HG03571 (cell line): ENCODE results near the gene ROCK2.

Experiments
- ATAC-seq: cut with Tn5 transposase; IDR thresholded peaks from one replicate; pipeline ENCODE4 v1.9.1; 2021; ENCODE audit not compliant: unreplicated experiment

ROCK2 gene

GRCh38 chr2:11158916-11159573, 185.4 kb downstream of the ROCK2 start:
- ATAC-seq: no peak

DNA sequence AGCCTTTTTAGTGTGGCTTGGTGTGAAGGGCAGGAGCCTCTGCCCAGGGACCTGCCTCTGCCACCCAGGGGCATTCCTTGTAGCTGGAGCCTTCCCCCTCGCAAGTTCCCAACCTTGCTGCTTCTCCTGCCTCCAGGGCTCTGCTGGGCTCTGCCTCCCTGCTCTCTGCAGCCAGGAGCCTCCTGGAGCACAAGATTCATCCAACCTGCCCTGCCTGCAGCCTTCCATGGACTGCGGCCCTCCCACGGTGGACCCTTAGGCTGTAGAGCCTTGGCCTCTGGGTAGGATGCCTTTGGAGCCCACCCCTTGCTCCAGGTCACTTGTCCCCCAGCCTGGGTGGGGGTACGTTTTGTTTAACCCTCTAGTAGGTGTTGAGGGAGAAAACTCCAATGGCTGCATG, 186.7 kb downstream of the ROCK2 start:
- ATAC-seq: no peak

- no peak for ATAC-seq
These were observed 187.1 kb downstream of the ROCK2 start for GRCh38 chr2:11157296-11157695.

GRCh38 chr2:11156396-11157075, 187.9 kb downstream of the ROCK2 start:
- ATAC-seq: no peak

GRCh38 chr2:11155381-11156035, 188.9 kb downstream of the ROCK2 start, which contains the start of gene SLC66A3:
Gene SLC66A3 (plus strand): TSS chr2:11155467. CDS start chr2:11155547, 80 bp downstream.
- peak; percentile 66 for ATAC-seq

- peak; percentile 68 for ATAC-seq
These were observed 189.5 kb downstream of the ROCK2 start for GRCh38 chr2:11154923-11155380.

GRCh38 chr2:11154016-11154922, 190.2 kb downstream of the ROCK2 start:
- ATAC-seq: peak; percentile 10

DNA sequence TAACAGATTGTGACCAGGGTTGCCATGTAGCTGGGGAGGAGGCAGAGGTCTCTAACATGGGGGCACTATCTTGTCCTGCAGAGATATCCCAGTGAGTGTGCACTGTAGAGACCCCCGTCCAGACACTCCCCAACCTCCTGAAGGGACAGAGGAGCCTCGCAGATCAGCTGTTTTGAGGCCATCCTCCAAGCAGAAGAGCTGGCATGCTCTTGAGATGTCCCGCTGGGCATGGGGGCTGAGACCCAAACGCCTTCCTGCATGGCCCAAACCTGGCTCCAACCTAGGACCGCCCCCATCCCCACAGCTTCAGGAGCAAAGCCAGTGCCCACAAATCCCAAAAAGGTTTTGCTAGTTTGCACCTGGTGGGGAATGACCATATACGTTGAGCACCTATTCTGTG, 191.8 kb downstream of the ROCK2 start:
- ATAC-seq: no peak

DNA sequence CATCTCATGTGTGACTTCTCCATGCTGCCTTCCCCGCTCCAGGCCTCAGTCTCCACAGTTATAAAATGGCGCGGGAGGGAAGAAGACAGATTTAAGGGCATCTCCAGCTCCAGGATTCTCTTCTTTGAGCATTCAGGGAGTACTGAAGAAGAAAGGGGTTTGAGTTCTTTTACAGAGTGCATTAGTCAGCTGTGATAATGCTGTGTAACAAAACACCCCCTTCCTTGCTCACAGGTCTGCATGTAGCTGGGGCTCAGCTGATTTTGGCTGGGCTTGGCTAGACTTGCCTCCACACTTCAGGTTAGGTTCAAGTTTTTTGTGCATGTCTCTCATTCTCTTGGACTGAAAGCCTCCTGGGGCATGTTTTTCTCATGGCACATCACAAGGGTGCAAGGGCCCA, 197.2 kb downstream of the ROCK2 start:
- no peak for ATAC-seq

GRCh38 chr2:11146076-11146475, 198.4 kb downstream of the ROCK2 start:
- no peak for ATAC-seq

GRCh38 chr2:11145350-11145749, 199.1 kb downstream of the ROCK2 start:
- ATAC-seq: no peak

DNA sequence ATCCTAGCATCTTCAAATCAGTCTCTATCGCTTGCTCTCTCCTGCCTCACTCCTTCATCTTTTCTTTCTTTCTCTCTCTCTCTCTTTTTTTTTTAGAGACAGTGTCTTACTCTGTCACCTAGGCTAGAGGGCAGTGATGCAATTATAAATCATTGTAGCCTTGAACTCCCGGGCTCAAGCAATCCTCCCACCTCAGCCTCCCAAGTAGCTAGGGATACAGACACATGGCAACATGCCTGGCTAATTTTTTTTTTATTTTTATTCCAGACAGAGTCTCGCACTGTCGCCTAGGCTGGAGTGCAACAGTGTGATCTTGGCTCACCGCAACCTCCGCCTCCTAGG, 199.7 kb downstream of the ROCK2 start:
- ATAC-seq: no peak

DNA sequence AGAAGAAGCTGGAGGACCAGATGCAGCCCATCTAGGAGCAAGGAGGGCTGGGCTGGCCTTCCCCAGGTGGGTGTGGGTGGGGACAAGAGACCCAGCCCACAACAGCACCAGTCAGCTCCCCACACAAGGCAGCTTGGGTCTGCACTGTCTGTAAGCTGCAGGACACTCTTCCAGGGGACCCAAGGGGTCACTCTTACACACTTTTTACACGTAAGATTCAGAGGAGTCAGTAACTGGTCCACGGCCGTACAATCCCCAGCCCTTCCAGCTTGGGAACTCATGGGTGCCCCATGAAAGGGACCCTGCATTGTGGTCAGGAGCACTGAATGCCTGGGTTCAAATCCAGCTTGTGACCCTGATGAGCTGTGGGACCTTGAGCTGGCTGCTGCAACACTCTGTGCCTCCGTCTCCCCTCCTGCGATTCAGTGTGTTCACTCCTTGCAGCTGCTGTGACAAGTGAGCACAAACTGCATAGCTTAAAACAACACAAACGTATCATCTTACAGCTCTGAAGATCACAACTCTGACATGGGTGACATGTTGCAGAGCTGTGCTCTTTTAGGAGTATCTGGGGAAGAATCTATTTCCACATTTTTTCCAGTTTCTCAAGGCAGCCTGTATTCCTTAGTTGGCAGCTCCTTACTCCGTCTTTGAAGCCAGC, 200.2 kb downstream of the ROCK2 start:
- no peak for ATAC-seq

GRCh38 chr2:11142987-11143386, 201.4 kb downstream of the ROCK2 start:
- no peak for ATAC-seq

- ATAC-seq: no peak
These were observed 202.1 kb downstream of the ROCK2 start for GRCh38 chr2:11142330-11142729.

- ATAC-seq: no peak
These were observed 203.1 kb downstream of the ROCK2 start for GRCh38 chr2:11141319-11141718.

GRCh38 chr2:11140492-11140891, 203.9 kb downstream of the ROCK2 start:
- no peak for ATAC-seq

- ATAC-seq: no peak
These were observed 210.1 kb downstream of the ROCK2 start for GRCh38 chr2:11134349-11134748.

- ATAC-seq: no peak
These were observed 210.5 kb downstream of the ROCK2 start for GRCh38 chr2:11133936-11134320.

DNA sequence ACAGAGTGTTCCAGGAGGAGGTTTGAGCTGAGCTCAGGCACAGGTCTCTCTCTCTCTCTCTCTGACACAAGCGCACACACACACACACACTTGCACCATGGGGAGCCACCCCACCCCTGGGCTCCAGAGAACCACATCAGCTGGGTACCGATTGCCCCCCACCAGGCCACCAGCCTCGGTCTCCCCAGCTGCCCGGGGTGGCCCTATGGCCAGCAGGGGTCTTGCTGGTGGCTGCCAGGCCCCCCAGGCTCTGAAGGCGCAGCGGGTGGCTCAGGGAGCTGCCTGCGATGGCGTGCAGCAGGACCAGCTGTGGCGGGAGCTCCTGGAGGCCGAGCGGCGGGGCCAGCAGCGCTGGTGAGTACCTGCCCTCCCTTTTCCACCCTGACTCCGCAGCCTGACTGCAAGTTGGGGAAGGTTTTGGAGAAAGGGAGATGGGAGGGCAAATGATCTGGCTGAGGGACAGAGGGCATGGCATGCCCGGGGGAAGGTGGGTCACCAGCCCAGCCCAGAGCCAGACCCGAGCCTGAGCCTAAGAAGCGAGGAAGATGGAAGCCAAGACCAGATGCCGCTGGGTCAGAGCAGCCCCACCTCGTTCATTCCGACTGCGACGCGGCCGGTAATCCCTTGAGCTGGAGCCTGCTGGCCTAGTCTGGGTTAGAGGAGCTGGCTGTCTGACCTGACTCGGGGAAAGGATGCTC, 211.0 kb downstream of the ROCK2 start:
- no peak for ATAC-seq
